22Rv1 (cell line): ENCODE data around the gene TMEM255B.

Experiments used
- H3K27ac ChIP-seq: fragments of 450-650 bp; 2 replicates; pipeline ENCODE4 v1.5.1; 2017
- CTCF ChIP-seq: fragments of 450-650 bp; IDR thresholded peaks from 2 replicates; pipeline ENCODE4 v1.5.1; 2017; ENCODE audit warnings: mild to moderate bottlenecking
- ZFX ChIP-seq: fragments of 450-650 bp; IDR thresholded peaks from 2 replicates; pipeline ENCODE4 v1.6.1; 2017; ENCODE audit warnings: antibody characterized with exemption, borderline replicate concordance

The TMEM255B gene

GRCh38 chr13:113850722-113851479 is 91.9 kb downstream of the TMEM255B start:
- TF ChIP-seq CTCF, result no peak
- TF ChIP-seq ZFX, result no peak
- H3K27ac ChIP-seq, result no peak overlapping the region

DNA sequence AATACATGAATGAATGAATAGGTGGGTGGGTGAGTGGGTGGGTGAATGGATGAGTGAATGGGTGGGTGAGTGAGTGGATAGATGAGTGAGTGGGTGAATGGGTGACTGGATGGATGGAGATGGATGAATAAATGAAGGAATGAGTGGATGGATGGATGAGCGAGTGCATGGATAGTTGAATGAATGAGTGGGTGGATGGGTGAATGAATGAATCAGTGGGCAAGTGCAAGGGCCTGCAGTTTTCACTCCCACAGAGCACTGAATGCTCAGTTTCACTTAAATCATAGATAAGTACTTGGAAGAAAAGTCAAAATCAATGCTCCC is 92.4 kb downstream of the TMEM255B start:
- no peak overlapping the region for H3K27ac ChIP-seq
- TF ChIP-seq CTCF (no peak), ZFX (no peak)

GRCh38 chr13:113851826-113852535 is 93.0 kb downstream of the TMEM255B start:
- TF ChIP-seq ZFX (no peak), CTCF (no peak)
- H3K27ac ChIP-seq, result no peak overlapping the region

DNA sequence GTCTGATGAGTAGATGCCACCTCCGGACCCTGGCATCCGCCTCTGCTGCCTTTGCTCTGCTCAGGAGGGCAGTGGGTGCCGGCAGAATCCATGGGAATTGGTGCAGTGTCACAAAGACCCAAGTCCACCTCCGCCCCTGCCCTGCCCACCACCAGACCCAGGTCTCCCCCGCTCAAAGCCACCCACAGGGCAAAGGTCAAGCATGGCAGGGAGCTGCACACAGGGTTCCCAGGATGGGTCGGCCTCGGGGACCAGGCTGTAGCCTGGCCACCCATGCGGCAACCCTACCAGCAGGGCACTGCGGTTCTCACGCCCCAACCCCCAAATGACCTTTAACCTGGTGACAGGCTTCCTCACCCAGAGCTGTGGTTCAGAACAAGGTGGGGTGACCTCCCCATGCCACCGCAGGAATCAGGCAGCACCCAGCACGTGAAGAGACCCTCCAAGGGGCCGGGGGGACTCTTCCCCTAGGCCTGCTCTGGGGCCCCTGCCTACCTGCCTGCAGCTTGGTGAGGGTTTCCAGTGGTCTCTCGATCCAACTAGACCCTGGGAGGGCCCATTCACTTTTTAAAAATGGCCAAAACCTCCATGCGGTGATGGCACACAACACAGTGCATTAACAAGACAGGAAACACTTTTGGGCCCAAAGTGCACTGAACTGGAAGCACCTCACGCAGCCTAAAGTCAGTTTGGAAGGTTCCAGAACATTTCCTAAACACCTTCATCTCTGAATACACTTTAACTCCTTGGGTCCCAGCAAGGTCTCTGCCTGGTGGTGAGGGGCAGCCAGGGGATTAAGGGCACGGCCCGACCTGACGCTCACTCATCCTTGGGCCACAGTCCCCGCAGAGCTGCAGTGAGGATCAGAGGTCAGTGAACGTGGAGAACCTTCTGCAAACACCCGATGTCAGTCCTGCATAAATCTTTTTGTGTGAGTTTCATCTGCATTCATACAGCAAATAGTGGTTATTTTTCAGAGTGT is 93.8 kb downstream of the TMEM255B start:
- no peak overlapping the region for H3K27ac ChIP-seq
- no peak for TF ChIP-seq CTCF

- TF ChIP-seq ZFX (no peak), CTCF (no peak)
- H3K27ac ChIP-seq, result no peak overlapping the region
These were observed 94.7 kb downstream of the TMEM255B start for GRCh38 chr13:113853518-113854237.

DNA sequence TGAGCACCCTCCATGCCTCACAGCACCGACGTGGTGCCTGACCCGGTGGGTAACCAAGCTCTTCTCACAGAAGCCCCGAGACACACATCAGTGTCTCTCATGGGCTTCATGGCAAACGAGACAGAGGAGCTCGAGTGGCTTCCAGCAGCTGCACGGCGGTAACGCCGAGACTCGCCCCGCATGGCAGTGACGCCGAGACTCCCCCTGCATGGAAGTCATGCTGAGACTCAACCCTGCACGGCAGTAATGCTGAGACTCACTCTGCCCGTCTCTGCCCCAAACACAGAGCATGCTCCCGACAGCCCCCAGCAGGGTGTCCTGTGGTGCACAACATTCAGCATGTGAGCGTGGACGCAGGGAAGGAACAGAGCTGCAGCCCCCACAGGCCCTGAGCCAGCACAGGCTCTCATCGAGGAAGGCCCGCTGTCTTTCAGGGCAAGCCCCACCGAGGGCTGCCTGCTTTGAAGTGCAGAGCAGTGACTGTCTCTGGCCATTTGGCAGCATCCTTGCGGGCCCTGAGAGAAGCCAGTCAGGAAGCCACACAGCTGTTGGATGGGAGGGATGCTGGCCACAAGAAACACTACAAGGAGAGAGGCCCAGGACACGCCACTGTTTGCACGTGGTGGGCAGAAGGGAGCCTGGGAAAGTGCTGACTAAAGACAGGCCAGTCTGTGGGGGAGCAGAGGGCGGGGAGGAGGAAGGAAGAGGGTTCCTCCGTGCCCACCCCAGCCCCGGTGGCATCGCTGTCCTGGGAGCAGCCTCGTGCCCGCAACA is 95.4 kb downstream of the TMEM255B start:
- TF ChIP-seq CTCF, result no peak
- TF ChIP-seq ZFX, result no peak
- no peak overlapping the region for H3K27ac ChIP-seq
